CD4-positive, alpha-beta T cell treated with Interleukin-15 for 1 hour (primary cell): ENCODE measurements around the gene CCL16.
"Not testable (repeated sequence)": the region's sequence is repeated elsewhere in the genome, so short reads cannot be mapped to it uniquely, and the experiment has no call there.

ENCODE experiments used
- DNase-seq: peaks from one replicate; pipeline ENCODE4 v3.0.0-alpha.2; 2020

Gene CCL16

GRCh38 chr17:35981246-35981645 lies at the start of gene CCL16:
TSS of gene CCL16 (minus strand) at chr17:35981497. CDS start at chr17:35981420, 77 bp downstream.
- DNase-seq, result no peak

- no peak for DNase-seq
Measured at GRCh38 chr17:36030956-36031355, 49.7 kb upstream of the CCL16 start.

GRCh38 chr17:36027761-36028160 lies 46.5 kb upstream of the CCL16 start:
- DNase-seq, result no peak

GRCh38 chr17:36024106-36024869 lies 43.0 kb upstream of the CCL16 start:
- no peak for DNase-seq

GRCh38 chr17:36019423-36019822 lies 38.1 kb upstream of the CCL16 start:
- no peak for DNase-seq

- no peak for DNase-seq
Measured at GRCh38 chr17:36017799-36018198, 36.5 kb upstream of the CCL16 start, which contains the start of gene CCL23. TSS of gene CCL23 (minus strand) at chr17:36017972. CDS start at chr17:36017897, 75 bp downstream.

GRCh38 chr17:36016555-36016954 lies 35.3 kb upstream of the CCL16 start:
- no peak for DNase-seq

- DNase-seq, result not testable (repeated sequence)
Measured at GRCh38 chr17:36015895-36016294, 34.6 kb upstream of the CCL16 start.

- DNase-seq, result no peak
Measured at GRCh38 chr17:36014946-36015345, 33.6 kb upstream of the CCL16 start.

- no peak for DNase-seq
Measured at GRCh38 chr17:36011201-36011600, 29.9 kb upstream of the CCL16 start.

- DNase-seq, result peak; percentile 21
Measured at GRCh38 chr17:36008998-36009665, 27.8 kb upstream of the CCL16 start.

GRCh38 chr17:36004594-36005108 lies 23.4 kb upstream of the CCL16 start:
- no peak for DNase-seq

GRCh38 chr17:36002631-36003030 lies 21.3 kb upstream of the CCL16 start:
- no peak for DNase-seq

- no peak for DNase-seq
Measured at GRCh38 chr17:36001862-36002603, 20.7 kb upstream of the CCL16 start.

GRCh38 chr17:36001110-36001771 lies 19.9 kb upstream of the CCL16 start, which contains the start of gene CCL15:
TSS of gene CCL15 (minus strand) at chr17:36001553. CDS start at chr17:36001492, 61 bp downstream.
- DNase-seq, result no peak

GRCh38 chr17:36000732-36001109 lies 19.4 kb upstream of the CCL16 start:
- no peak for DNase-seq

- no peak for DNase-seq
Measured at GRCh38 chr17:35998756-35999155, 17.5 kb upstream of the CCL16 start.

- DNase-seq, result no peak
Measured at GRCh38 chr17:35998018-35998545, 16.8 kb upstream of the CCL16 start.

GRCh38 chr17:35995346-35995745 lies 14.0 kb upstream of the CCL16 start:
- DNase-seq, result not testable (repeated sequence)

GRCh38 chr17:35991075-35991474 lies 9.8 kb upstream of the CCL16 start:
- no peak for DNase-seq

GRCh38 chr17:35988164-35988563 lies 6.9 kb upstream of the CCL16 start:
- DNase-seq, result no peak

- no peak for DNase-seq
Measured at GRCh38 chr17:35986643-35987042, 5.3 kb upstream of the CCL16 start, which contains the start of gene CCL14. TSS of gene CCL14 (minus strand) at chr17:35986729. CDS start at chr17:35986649, 80 bp downstream.
